Measurements from ENCODE around the gene ADAMTS4.
A peak's percentile ranks its signal among the peaks of the same experiment; 100 is the strongest.

ADAMTS4 gene

GRCh38 chr1:161193561-161194235 lies 5.2 kb downstream of the ADAMTS4 start:
- no peak for DNase-seq

GRCh38 chr1:161192476-161193465 lies 6.1 kb downstream of the ADAMTS4 start:
- peak; percentile 48 for DNase-seq

- DNase-seq = no peak
These were observed 6.9 kb downstream of the ADAMTS4 start for GRCh38 chr1:161191971-161192370.

- no peak for DNase-seq
These were observed 7.8 kb downstream of the ADAMTS4 start for GRCh38 chr1:161190962-161191521.

GRCh38 chr1:161189036-161189435 lies 9.8 kb downstream of the ADAMTS4 start:
- no peak for DNase-seq

GRCh38 chr1:161188381-161188780 lies 10.5 kb downstream of the ADAMTS4 start:
- no peak for DNase-seq

GRCh38 chr1:161187311-161187710 lies 11.5 kb downstream of the ADAMTS4 start:
- DNase-seq = no peak

- DNase-seq = no peak
These were observed 13.0 kb downstream of the ADAMTS4 start for GRCh38 chr1:161185732-161186311.

GRCh38 chr1:161185282-161185682 lies 13.6 kb downstream of the ADAMTS4 start:
- no peak for DNase-seq

- DNase-seq = no peak
These were observed 16.6 kb downstream of the ADAMTS4 start for GRCh38 chr1:161182214-161182613.

GRCh38 chr1:161180639-161181038 lies 18.2 kb downstream of the ADAMTS4 start:
- no peak for DNase-seq

- no peak for DNase-seq
These were observed 19.2 kb downstream of the ADAMTS4 start for GRCh38 chr1:161179698-161180097.

- DNase-seq = no peak
These were observed 21.0 kb downstream of the ADAMTS4 start for GRCh38 chr1:161177936-161178244.

GRCh38 chr1:161177112-161177935 lies 21.5 kb downstream of the ADAMTS4 start, which contains the start of gene B4GALT3:
Gene B4GALT3 (minus strand): TSS chr1:161177507. CDS start chr1:161176060, 1,447 bp downstream.
- peak; percentile 71 for DNase-seq

GRCh38 chr1:161176468-161177111 lies 22.3 kb downstream of the ADAMTS4 start:
- no peak for DNase-seq

- no peak for DNase-seq
These were observed 22.9 kb downstream of the ADAMTS4 start for GRCh38 chr1:161175771-161176453.

- no peak for DNase-seq
These were observed 23.9 kb downstream of the ADAMTS4 start for GRCh38 chr1:161174911-161175310.

- DNase-seq = no peak
These were observed 25.1 kb downstream of the ADAMTS4 start for GRCh38 chr1:161173711-161174110.

- no peak for DNase-seq
These were observed 26.0 kb downstream of the ADAMTS4 start for GRCh38 chr1:161172776-161173376.

GRCh38 chr1:161172349-161172748 lies 26.5 kb downstream of the ADAMTS4 start:
- no peak for DNase-seq

- DNase-seq = no peak
These were observed 27.2 kb downstream of the ADAMTS4 start for GRCh38 chr1:161171696-161172095.
